ENCODE measurements around the gene TEX53.

TEX53 gene

GRCh38 chr9:114680259-114681001 is 22.8 kb upstream of the TEX53 start:
- peaks cover 30% of the 10 kb centered on the region for H3K4me1 ChIP-seq (ENCODE audit: control insufficient read depth, insufficient read depth, low read length, unreplicated experiment)
- H3K36me3 ChIP-seq (ENCODE audit: insufficient read depth, low read length), result no peaks in the 10 kb centered on the region
- H3K27me3 ChIP-seq (ENCODE audit: insufficient read depth, low read length), result no peaks in the 10 kb centered on the region

DNA sequence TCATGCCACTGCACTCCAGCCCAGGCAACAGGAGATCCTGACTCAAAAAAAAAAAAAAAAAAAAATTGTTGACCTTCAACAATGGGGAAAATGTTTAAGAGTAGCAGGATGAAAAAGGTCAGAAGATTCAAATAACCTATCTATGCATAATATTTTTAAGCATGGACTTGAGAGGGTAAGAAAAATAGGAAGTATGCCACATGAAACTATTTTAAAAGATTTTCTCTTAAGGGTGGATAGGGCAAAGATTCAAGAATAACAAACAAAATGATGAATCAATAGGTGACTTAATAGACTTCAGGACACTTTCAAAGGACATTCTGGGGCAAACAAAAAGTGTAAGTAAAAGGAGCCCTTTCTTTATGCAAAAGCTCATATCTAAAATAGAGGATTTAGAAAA is 21.2 kb upstream of the TEX53 start:
- Histone ChIP-seq H3K27ac (ENCODE audit: low read depth, low read length) (peak overlapping the region; percentile 20; the same call in 1 of the 2 replicates), H3K4me3 (ENCODE audit: low read depth, low read length) (no peak overlapping the region), H3K27me3 (ENCODE audit: insufficient read depth, low read length) (no peaks in the 10 kb centered on the region), H3K79me2 (ENCODE audit: control insufficient read depth, insufficient read depth, low read length, unreplicated experiment) (no peaks in the 10 kb centered on the region), H3K36me3 (ENCODE audit: insufficient read depth, low read length) (no peaks in the 10 kb centered on the region), H2AFZ (ENCODE audit: low read length, unreplicated experiment) (no peak overlapping the region), H3K4me1 (ENCODE audit: control insufficient read depth, insufficient read depth, low read length, unreplicated experiment) (peaks cover 30% of the 10 kb centered on the region)

More at GRCh38 chr9:114680259-114681001, 22.8 kb upstream of the TEX53 start:
- no peak overlapping the region for H3K4me3 ChIP-seq (ENCODE audit: low read depth, low read length)
- H3K79me2 ChIP-seq (ENCODE audit: control insufficient read depth, insufficient read depth, low read length, unreplicated experiment), result no peaks in the 10 kb centered on the region
- no peak overlapping the region for H3K27ac ChIP-seq (ENCODE audit: low read depth, low read length)
- no peak overlapping the region for H2AFZ ChIP-seq (ENCODE audit: low read length, unreplicated experiment)

DNA sequence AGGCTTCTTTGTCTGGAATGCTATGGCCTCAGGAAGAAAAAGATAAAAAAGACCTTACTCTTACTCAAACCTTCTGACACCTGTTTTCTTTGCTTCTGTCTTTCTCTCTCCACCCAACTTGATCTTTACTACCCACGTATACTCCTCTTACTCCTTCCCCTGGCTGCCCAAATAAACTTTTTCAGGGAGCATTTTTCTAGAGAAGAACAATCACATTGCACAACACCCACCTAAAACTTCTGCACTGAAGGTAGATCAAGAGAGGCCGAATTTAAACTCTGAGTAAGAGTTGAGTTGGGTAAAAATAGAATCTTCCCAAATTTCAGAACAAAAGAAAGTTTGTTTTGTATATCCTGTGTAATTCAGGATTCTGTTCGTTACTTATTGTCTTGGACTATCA is 20.5 kb upstream of the TEX53 start:
- Histone ChIP-seq H3K27ac (ENCODE audit: low read depth, low read length) (peak overlapping the region; percentile 20; the same call in 1 of the 2 replicates), H3K27me3 (ENCODE audit: insufficient read depth, low read length) (no peaks in the 10 kb centered on the region), H3K4me1 (ENCODE audit: control insufficient read depth, insufficient read depth, low read length, unreplicated experiment) (peaks cover 30% of the 10 kb centered on the region), H3K36me3 (ENCODE audit: insufficient read depth, low read length) (no peaks in the 10 kb centered on the region), H3K79me2 (ENCODE audit: control insufficient read depth, insufficient read depth, low read length, unreplicated experiment) (no peaks in the 10 kb centered on the region), H2AFZ (ENCODE audit: low read length, unreplicated experiment) (no peak overlapping the region), H3K4me3 (ENCODE audit: low read depth, low read length) (peak overlapping the region; percentile 6; the same call in 1 of the 2 replicates)

DNA sequence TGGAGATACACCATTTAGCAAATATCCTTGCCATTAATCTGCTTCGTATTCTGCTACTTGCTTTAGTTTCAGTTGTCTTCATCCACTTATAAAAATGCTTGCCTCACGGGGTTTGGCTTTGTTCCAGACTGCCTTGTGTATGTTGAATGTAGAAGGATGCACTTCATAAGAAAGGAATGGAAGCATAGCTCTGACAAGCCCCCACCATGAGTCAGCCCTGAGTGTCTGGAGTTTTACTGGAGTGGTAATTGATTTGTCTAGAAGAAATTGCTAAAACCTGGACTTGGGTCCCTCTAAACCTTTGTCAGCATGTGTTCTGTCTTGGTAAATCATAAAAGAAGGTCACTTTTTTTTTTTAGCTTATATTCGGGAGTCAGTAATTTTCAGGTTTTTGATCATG is 19.8 kb upstream of the TEX53 start:
- Histone ChIP-seq H3K36me3 (ENCODE audit: insufficient read depth, low read length) (no peaks in the 10 kb centered on the region), H3K27ac (ENCODE audit: low read depth, low read length) (peak overlapping the region; percentile 53), H3K4me3 (ENCODE audit: low read depth, low read length) (peak overlapping the region; percentile 6; the same call in 1 of the 2 replicates), H3K79me2 (ENCODE audit: control insufficient read depth, insufficient read depth, low read length, unreplicated experiment) (no peaks in the 10 kb centered on the region), H3K27me3 (ENCODE audit: insufficient read depth, low read length) (no peaks in the 10 kb centered on the region), H3K4me1 (ENCODE audit: control insufficient read depth, insufficient read depth, low read length, unreplicated experiment) (peaks cover 30% of the 10 kb centered on the region), H2AFZ (ENCODE audit: low read length, unreplicated experiment) (no peak overlapping the region)

DNA sequence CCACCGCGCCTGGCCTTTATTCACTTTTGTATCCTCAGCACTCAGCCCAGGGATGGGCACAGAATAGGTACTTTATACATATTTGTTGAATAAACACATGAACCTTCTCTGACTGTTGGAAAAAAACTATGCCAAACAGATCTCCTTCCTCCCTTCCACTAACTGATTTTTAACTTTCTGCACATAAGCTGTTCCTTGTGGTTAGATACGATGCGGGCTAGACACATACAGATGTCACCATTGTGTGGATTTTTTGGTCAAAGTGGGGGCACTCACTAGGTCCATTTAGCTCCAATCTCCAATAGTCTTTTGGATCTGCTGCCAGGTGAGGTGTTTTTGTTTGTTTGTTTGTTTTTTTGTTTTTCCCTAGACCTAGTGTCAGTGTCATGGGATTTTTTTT is 19.3 kb upstream of the TEX53 start:
- Histone ChIP-seq H2AFZ (ENCODE audit: low read length, unreplicated experiment) (peak overlapping the region; percentile 47), H3K4me3 (ENCODE audit: low read depth, low read length) (peak overlapping the region; percentile 49; the same call in 1 of the 2 replicates), H3K79me2 (ENCODE audit: control insufficient read depth, insufficient read depth, low read length, unreplicated experiment) (no peaks in the 10 kb centered on the region), H3K36me3 (ENCODE audit: insufficient read depth, low read length) (no peaks in the 10 kb centered on the region), H3K27ac (ENCODE audit: low read depth, low read length) (peak overlapping the region; percentile 53), H3K4me1 (ENCODE audit: control insufficient read depth, insufficient read depth, low read length, unreplicated experiment) (peaks cover 29% of the 10 kb centered on the region), H3K27me3 (ENCODE audit: insufficient read depth, low read length) (no peaks in the 10 kb centered on the region)

- Histone ChIP-seq H3K27me3 (ENCODE audit: insufficient read depth, low read length) (no peaks in the 10 kb centered on the region), H3K4me1 (ENCODE audit: control insufficient read depth, insufficient read depth, low read length, unreplicated experiment) (peaks cover 25% of the 10 kb centered on the region), H3K4me3 (ENCODE audit: low read depth, low read length) (no peak overlapping the region), H3K27ac (ENCODE audit: low read depth, low read length) (no peak overlapping the region), H3K79me2 (ENCODE audit: control insufficient read depth, insufficient read depth, low read length, unreplicated experiment) (no peaks in the 10 kb centered on the region), H2AFZ (ENCODE audit: low read length, unreplicated experiment) (no peak overlapping the region), H3K36me3 (ENCODE audit: insufficient read depth, low read length) (no peaks in the 10 kb centered on the region)
These were observed 17.4 kb upstream of the TEX53 start for GRCh38 chr9:114674798-114675540.

GRCh38 chr9:114674076-114674797 is 16.6 kb upstream of the TEX53 start:
- Histone ChIP-seq H3K27me3 (ENCODE audit: insufficient read depth, low read length) (no peaks in the 10 kb centered on the region), H3K27ac (ENCODE audit: low read depth, low read length) (no peak overlapping the region), H2AFZ (ENCODE audit: low read length, unreplicated experiment) (no peak overlapping the region), H3K36me3 (ENCODE audit: insufficient read depth, low read length) (no peaks in the 10 kb centered on the region), H3K79me2 (ENCODE audit: control insufficient read depth, insufficient read depth, low read length, unreplicated experiment) (no peaks in the 10 kb centered on the region), H3K4me3 (ENCODE audit: low read depth, low read length) (no peak overlapping the region), H3K4me1 (ENCODE audit: control insufficient read depth, insufficient read depth, low read length, unreplicated experiment) (peaks cover 23% of the 10 kb centered on the region)

GRCh38 chr9:114671605-114672004 is 14.0 kb upstream of the TEX53 start:
- Histone ChIP-seq H3K27ac (ENCODE audit: low read depth, low read length) (no peak overlapping the region), H3K4me1 (ENCODE audit: control insufficient read depth, insufficient read depth, low read length, unreplicated experiment) (no peaks in the 10 kb centered on the region), H3K27me3 (ENCODE audit: insufficient read depth, low read length) (no peaks in the 10 kb centered on the region), H3K4me3 (ENCODE audit: low read depth, low read length) (no peak overlapping the region), H3K36me3 (ENCODE audit: insufficient read depth, low read length) (no peaks in the 10 kb centered on the region), H3K79me2 (ENCODE audit: control insufficient read depth, insufficient read depth, low read length, unreplicated experiment) (no peaks in the 10 kb centered on the region), H2AFZ (ENCODE audit: low read length, unreplicated experiment) (no peak overlapping the region)

DNA sequence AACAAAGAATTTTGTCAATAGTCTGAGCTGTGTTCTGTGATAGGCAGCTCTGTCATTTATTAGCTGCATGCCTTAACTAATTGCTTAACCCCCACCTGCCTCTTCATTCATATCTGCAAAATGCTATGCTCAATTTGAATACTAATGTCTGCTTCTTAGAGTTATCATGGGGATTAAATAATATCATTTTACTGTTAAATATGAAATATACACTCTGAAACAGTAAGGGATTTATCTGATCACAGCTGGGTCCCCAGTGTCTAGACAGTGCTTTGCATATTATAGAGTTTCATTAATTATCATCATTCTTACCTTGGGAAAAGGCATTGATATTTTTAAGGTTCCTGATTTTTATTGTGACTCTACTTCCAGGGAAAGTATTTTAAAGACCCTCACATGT is 12.4 kb upstream of the TEX53 start:
- no peaks in the 10 kb centered on the region for H3K79me2 ChIP-seq (ENCODE audit: control insufficient read depth, insufficient read depth, low read length, unreplicated experiment)
- H2AFZ ChIP-seq (ENCODE audit: low read length, unreplicated experiment), result no peak overlapping the region
- H3K4me1 ChIP-seq (ENCODE audit: control insufficient read depth, insufficient read depth, low read length, unreplicated experiment), result no peaks in the 10 kb centered on the region
- no peaks in the 10 kb centered on the region for H3K27me3 ChIP-seq (ENCODE audit: insufficient read depth, low read length)
- no peaks in the 10 kb centered on the region for H3K36me3 ChIP-seq (ENCODE audit: insufficient read depth, low read length)
- H3K4me3 ChIP-seq (ENCODE audit: low read depth, low read length), result no peak overlapping the region
- no peak overlapping the region for H3K27ac ChIP-seq (ENCODE audit: low read depth, low read length)

DNA sequence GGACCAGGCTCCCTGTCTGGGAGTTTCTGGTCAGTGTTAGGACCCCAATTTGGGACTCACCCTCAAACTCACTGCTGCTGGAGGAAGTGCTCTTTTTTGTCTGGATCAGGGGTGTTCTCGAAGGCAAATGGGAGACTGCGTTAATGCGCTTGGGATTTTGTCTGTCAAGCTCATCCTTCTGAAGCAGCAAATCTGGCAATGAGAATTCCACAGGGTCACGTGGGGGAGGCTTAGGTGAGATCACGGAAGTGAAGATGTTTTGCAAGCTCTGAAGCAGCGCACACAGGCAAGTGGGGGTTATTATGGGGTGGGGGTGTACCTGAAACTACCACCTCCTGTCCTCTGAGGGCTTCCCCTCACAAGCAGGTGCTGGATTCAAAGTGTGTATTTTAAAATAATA is 10.5 kb upstream of the TEX53 start:
- H2AFZ ChIP-seq (ENCODE audit: low read length, unreplicated experiment), result no peak overlapping the region
- H3K79me2 ChIP-seq (ENCODE audit: control insufficient read depth, insufficient read depth, low read length, unreplicated experiment), result no peaks in the 10 kb centered on the region
- H3K4me3 ChIP-seq (ENCODE audit: low read depth, low read length), result no peak overlapping the region
- no peaks in the 10 kb centered on the region for H3K36me3 ChIP-seq (ENCODE audit: insufficient read depth, low read length)
- no peak overlapping the region for H3K27ac ChIP-seq (ENCODE audit: low read depth, low read length)
- H3K4me1 ChIP-seq (ENCODE audit: control insufficient read depth, insufficient read depth, low read length, unreplicated experiment), result no peaks in the 10 kb centered on the region
- H3K27me3 ChIP-seq (ENCODE audit: insufficient read depth, low read length), result no peaks in the 10 kb centered on the region
